Suprapubic skin (tissue), 4 donors: Measurements from ENCODE around the gene ADAMTS16. TPM values are rescaled to one million over a fixed set of nuclear protein-coding genes. Genes with fewer than 3 reads are reported as not detected.

ENCODE experiments used
- DNase-seq, 2 donors: peaks; one replicate each; pipeline ENCODE4 v3.0.0-alpha.2; 2019; ENCODE audit warnings: low spot score in 2 of 2
- H3K27ac ChIP-seq: fragments of 200-600 bp; sonication (generic); one replicate; pipeline ENCODE4 v1.5.1; 2019
- H3K27me3 ChIP-seq: fragments of 200-600 bp; sonication (generic); one replicate; pipeline ENCODE4 v1.5.1; 2019
- H3K36me3 ChIP-seq: fragments of 200-600 bp; sonication (generic); one replicate; pipeline ENCODE4 v1.5.1; 2019
- H3K4me1 ChIP-seq: fragments of 200-600 bp; sonication (generic); one replicate; pipeline ENCODE4 v1.5.1; 2019
- H3K4me3 ChIP-seq: fragments of 200-600 bp; sonication (generic); one replicate; pipeline ENCODE4 v1.5.1; 2019; ENCODE audit warnings: mild to moderate bottlenecking
- H3K9me3 ChIP-seq: fragments of 200-600 bp; sonication (generic); one replicate; pipeline ENCODE4 v1.5.1; 2019
- EP300 ChIP-seq: sonication (generic); formaldehyde crosslinking; IDR thresholded peaks from one replicate; pipeline ENCODE4 v1.6.1; 2017; ENCODE audit warnings: antibody characterized with exemption
- POLR2A ChIP-seq, 2 donors: fragments of 450-650 bp; IDR thresholded peaks; one replicate each; pipeline ENCODE4 v1.6.1; 2017; ENCODE audit warnings: antibody characterized with exemption in 2 of 2, mild to moderate bottlenecking in 2 of 2, moderate library complexity in 2 of 2
- POLR2AphosphoS5 ChIP-seq, 3 donors: sonication (generic); formaldehyde crosslinking; IDR thresholded peaks; one replicate each; pipeline ENCODE4 v1.6.1; 2017; ENCODE audit warnings: antibody characterized with exemption in 3 of 3
- WGBS: methylation state at CpG from one replicate; pipeline ENCODE4 v1.1.5; 2018; 5-methylcytosine and 5-hydroxymethylcytosine counted together
- total RNA-seq, 4 donors: library from RNA; depleted of rRNA; stranded (reverse); fragments of >200 nt; gene quantifications; one replicate each; pipeline ENCODE4 v1.1.0, GENCODE V29; 2016
- TF ChIP-seq, protein P1 (sequence below), 2 donors: fragments of 200-600 bp in 1 of 2; fragments of 450-650 bp in 1 of 2; sonication (generic) in 1 of 2; IDR thresholded peaks; one replicate each; pipeline ENCODE4 v1.5.1; 2016 to 2019; ENCODE audit warnings: antibody characterized with exemption in 2 of 2, mild to moderate bottlenecking in 1 of 2, moderate library complexity in 1 of 2

The ADAMTS16 gene
- total RNA-seq, 4 donors from 2014 or later: 0.10 to 0.64 TPM; not detected in 2

DNA sequence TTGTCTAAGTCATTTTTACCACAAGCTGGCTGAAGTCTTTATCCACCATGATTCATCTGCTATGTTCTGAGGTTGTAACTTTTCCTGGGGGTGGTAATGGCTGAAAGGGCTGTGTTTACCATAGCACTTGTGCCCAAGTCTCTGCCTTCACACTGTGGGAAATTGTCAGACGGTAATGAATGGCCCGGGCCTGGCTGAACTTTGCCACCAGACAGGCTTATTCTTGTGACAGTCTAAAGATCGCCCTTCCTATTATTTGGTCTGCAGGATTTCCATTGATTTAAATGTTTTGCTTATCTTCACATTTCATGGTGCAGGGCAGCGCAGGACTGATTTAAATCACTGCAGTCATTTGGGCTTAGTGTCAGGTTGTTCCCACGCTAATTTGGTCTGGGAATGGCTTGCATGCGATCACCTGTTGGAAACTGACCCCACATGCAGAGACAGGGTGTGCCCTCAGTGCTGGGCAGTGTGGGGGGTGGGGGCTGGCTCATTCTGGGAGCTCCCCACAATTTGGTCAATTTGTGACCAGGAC lies 173.0 kb downstream of the ADAMTS16 start:
- H3K27ac ChIP-seq: no peak overlapping the region
- H3K36me3 ChIP-seq: no peaks in the 10 kb centered on the region
- 80% methylated on average over 4 of the region's 6 CpGs for WGBS
- H3K4me1 ChIP-seq: no peaks in the 10 kb centered on the region
- no peak for DNase-seq
- no peak overlapping the region for H3K4me3 ChIP-seq
- no peaks in the 10 kb centered on the region for H3K9me3 ChIP-seq
- H3K27me3 ChIP-seq: no peaks in the 10 kb centered on the region
- TF ChIP-seq EP300 (no peak), POLR2A (IDR thresholded peaks at IDR 0.05) (no peak), POLR2AphosphoS5 (IDR thresholded peaks at IDR 0.05) (no peak)
- TF ChIP-seq, protein P1, sequence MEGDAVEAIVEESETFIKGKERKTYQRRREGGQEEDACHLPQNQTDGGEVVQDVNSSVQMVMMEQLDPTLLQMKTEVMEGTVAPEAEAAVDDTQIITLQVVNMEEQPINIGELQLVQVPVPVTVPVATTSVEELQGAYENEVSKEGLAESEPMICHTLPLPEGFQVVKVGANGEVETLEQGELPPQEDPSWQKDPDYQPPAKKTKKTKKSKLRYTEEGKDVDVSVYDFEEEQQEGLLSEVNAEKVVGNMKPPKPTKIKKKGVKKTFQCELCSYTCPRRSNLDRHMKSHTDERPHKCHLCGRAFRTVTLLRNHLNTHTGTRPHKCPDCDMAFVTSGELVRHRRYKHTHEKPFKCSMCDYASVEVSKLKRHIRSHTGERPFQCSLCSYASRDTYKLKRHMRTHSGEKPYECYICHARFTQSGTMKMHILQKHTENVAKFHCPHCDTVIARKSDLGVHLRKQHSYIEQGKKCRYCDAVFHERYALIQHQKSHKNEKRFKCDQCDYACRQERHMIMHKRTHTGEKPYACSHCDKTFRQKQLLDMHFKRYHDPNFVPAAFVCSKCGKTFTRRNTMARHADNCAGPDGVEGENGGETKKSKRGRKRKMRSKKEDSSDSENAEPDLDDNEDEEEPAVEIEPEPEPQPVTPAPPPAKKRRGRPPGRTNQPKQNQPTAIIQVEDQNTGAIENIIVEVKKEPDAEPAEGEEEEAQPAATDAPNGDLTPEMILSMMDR (IDR thresholded peaks at IDR 0.05): no peak

DNA sequence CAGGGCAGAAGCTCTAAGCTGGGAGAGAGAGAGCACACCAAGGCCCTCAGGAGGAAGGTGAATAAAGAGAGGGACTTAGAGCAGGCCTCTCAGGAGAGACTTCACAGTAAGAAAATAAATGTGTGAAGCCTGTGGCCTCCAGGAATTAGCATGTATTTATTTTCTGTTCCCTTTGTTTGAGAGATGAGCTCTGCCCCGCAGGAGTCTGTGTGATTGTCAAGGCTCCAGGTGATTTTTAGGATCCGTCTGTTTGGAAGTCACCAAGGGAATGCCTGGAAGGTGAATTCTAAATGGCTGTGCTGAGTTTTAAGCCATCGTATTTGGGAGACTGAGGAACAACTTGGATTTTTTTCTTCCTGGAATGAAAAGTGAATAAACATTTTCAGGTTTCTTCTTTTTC lies 174.0 kb downstream of the ADAMTS16 start:
- DNase-seq: no peak
- H3K9me3 ChIP-seq: no peaks in the 10 kb centered on the region

DNA sequence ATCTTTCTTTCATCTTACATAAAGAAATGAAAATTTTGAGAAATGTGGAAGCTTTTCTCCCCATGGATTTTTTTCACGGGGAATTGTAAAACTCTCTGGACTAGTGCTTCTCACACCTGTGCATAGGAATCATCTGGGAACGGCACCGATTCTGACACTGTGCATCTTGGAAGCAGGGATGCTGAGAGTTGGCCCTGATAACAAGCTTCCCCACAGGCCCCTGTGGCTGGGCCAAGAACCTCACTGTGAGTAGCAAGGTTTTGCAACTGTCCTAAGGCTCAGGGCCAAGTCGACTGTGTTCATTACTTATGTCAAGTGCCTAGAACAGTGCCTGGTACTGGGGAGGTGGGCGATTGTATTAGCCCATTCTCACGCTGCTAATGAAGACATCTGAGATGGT lies 174.5 kb downstream of the ADAMTS16 start:
- TF ChIP-seq POLR2AphosphoS5 (IDR thresholded peaks at IDR 0.05) (no peak), POLR2A (IDR thresholded peaks at IDR 0.05) (no peak), EP300 (no peak)
- TF ChIP-seq, protein P1 (IDR thresholded peaks at IDR 0.05): no peak
- WGBS: 85% methylated on average over 6 of the region's 6 CpGs
- Histone ChIP-seq H3K27me3 (no peaks in the 10 kb centered on the region), H3K36me3 (no peaks in the 10 kb centered on the region), H3K9me3 (no peaks in the 10 kb centered on the region), H3K27ac (no peak overlapping the region), H3K4me3 (no peak overlapping the region), H3K4me1 (no peaks in the 10 kb centered on the region)
- no peak for DNase-seq

More for the DNA sequence above, 174.0 kb downstream of the ADAMTS16 start:
- H3K27ac ChIP-seq: no peak overlapping the region
- no peaks in the 10 kb centered on the region for H3K4me1 ChIP-seq
- H3K27me3 ChIP-seq: no peaks in the 10 kb centered on the region
- 77% methylated on average over 3 of the region's 3 CpGs for WGBS
- no peaks in the 10 kb centered on the region for H3K36me3 ChIP-seq
- no peak for TF ChIP-seq EP300
- H3K4me3 ChIP-seq: no peak overlapping the region

DNA sequence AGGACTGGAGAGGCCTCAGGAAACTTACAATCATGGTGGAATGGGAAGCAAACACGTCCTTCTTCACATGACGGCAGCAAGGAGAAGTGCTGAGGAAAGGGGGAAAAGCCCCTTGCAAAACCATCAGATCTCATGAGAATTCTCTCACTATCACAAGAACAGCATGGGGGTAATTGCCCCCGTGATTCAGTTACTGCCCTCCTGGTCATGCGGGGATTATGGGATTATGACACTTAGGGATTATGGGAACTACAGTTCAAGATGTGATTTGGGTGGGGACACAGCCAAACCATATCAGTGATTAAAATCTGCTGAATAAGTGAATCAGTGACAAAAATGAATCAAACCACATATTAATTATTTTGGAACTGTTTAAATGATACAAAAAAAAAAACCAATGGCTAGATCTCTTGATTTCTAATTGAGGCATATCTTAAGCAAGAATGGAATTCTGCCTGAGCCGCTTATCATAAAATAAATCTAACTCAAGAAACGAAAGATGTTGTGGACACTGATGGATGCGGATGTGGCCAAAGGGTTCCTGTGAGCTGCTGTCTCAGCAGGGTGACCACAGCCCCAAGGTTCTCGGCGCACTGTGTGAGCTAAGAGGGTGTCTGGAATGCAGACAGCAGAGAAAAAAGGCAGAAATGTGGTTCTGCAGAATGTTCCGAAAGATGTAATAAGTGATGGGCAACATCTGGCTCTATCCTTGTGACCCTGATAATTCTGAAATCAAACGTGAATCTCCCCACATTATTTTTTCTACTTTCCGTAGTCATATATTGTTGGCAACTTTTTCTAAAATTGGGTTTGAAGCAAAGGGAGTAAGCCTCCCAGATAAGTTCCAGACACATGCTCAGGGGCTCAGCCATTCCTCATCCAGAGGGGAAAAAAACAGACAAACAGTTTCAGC lies 175.2 kb downstream of the ADAMTS16 start:
- no peaks in the 10 kb centered on the region for H3K27me3 ChIP-seq
- WGBS: 86% methylated on average over 12 of the region's 12 CpGs
- TF ChIP-seq, protein P1 (IDR thresholded peaks at IDR 0.05): no peak
- TF ChIP-seq POLR2AphosphoS5 (IDR thresholded peaks at IDR 0.05) (no peak), EP300 (no peak), POLR2A (IDR thresholded peaks at IDR 0.05) (no peak)
- no peak overlapping the region for H3K4me3 ChIP-seq
- no peaks in the 10 kb centered on the region for H3K36me3 ChIP-seq
- no peaks in the 10 kb centered on the region for H3K9me3 ChIP-seq
- no peaks in the 10 kb centered on the region for H3K4me1 ChIP-seq
- no peak for DNase-seq
- no peak overlapping the region for H3K27ac ChIP-seq

DNA sequence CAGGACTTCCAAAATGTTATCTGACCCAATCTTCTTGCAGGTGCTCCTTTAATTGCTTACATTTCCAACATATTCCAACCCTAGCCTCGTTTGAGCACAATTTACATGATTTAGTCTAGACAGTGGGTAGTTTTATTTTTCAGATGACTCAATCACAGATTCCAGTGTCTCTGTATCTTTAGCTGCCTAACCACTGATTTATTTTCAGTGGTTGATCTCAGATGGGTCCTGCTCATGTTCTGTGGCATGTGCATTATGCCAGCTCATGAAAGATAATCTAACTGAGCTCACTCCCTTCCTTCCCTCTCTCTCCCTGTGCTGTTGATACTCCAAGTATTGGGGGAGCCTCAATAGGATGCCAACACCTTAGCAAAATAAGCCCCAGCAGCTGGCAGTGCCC lies 176.2 kb downstream of the ADAMTS16 start:
- Histone ChIP-seq H3K4me3 (no peak overlapping the region), H3K36me3 (no peaks in the 10 kb centered on the region), H3K27ac (no peak overlapping the region), H3K4me1 (no peaks in the 10 kb centered on the region), H3K27me3 (no peaks in the 10 kb centered on the region), H3K9me3 (no peaks in the 10 kb centered on the region)
- no peak for TF ChIP-seq EP300
- TF ChIP-seq, protein P1 (IDR thresholded peaks at IDR 0.05): no peak
- no peak for TF ChIP-seq POLR2AphosphoS5 (IDR thresholded peaks at IDR 0.05)
- TF ChIP-seq POLR2A (IDR thresholded peaks at IDR 0.05): no peak
- WGBS: 37% methylated on average over 1 of the region's 1 CpG
- no peak for DNase-seq
